Spleen (tissue), 7 donors: Measurements from ENCODE around the gene CHIA.

ENCODE experiments used
- CTCF ChIP-seq, 11 experiments: fragments of 200-600 bp in 7 of 11; fragments of 450-650 bp in 4 of 11; sonication (generic) in 4 of 11; IDR thresholded peaks in 8 of 11; conservative IDR thresholded peaks in 3 of 11; 1 replicate in 7 of 11; 2 replicates in 4 of 11; pipeline versions ENCODE4 v1.4.0 to v1.8.0; 2016 to 2021; ENCODE audit warnings: antibody characterized with exemption in 11 of 11, inconsistent platforms in 4 of 11, mild to moderate bottlenecking in 1 of 11
- POLR2A ChIP-seq, 3 donors: fragments of 450-650 bp; IDR thresholded peaks; one replicate each; pipeline ENCODE4 v1.5.1; 2017; ENCODE audit warnings: antibody characterized with exemption in 3 of 3, mild to moderate bottlenecking in 1 of 3
- POLR2AphosphoS5 ChIP-seq, 3 donors: sonication (generic); formaldehyde crosslinking; IDR thresholded peaks; one replicate each; pipeline ENCODE4 v1.5.1; 2017; ENCODE audit warnings: antibody characterized with exemption in 3 of 3
- donor health status: DM: no; HTN: no; CAD: no; lungs with moderate emphysema.
- donor health status: DM: no; HTN: no; CAD: no.
- donor health status: DM: no; HTN: no; CAD: no.

- TF ChIP-seq CTCF (IDR thresholded peaks at IDR 0.05 in 8 of 11, conservative IDR thresholded peaks at IDR 0.05 in 3 of 11) = no peak
- TF ChIP-seq POLR2AphosphoS5 (IDR thresholded peaks at IDR 0.05) = no peak
- no peak for TF ChIP-seq POLR2A (IDR thresholded peaks at IDR 0.05)
Measured at GRCh38 chr1:111241797-111242196, 48.9 kb upstream of the CHIA start.
